ENCODE data around the gene TSPAN14. TPM values are rescaled to one million over a fixed set of nuclear protein-coding genes. Genes with fewer than 3 reads are reported as not detected.

The TSPAN14 gene
- total and polyA plus RNA-seq, 2 of the 8 experiments (the other 6 are each of a cell fraction or from before 2014, with no cell fraction given) = 47.4 to 57.8 TPM

- WGBS, 2 experiments (ENCODE audit: extremely low coverage in 1 of 2, insufficient coverage in 1 of 2, insufficient read length in 1 of 2, insufficient replicate concordance in 2 of 2, low coverage in 1 of 2, low lambda C conversion rate in 2 of 2, missing lambda C conversion rate in 1 of 2) = 92% methylated on average over 7 of the region's 7 CpGs; no CpG with 5 or more reads in 1 of the 2 experiments
- Histone ChIP-seq H3K27ac (ENCODE audit: low read depth, low read length) (no peak overlapping the region), H3K36me3 (ENCODE audit: control insufficient read depth in 2 of 4, insufficient read depth in 4 of 4, low read length in 3 of 4) (no peaks in the 10 kb centered on the region; a peak in 3 of 8 replicates), H2BK120ac (replicated peaks; ENCODE audit: low read depth, low read length) (no peak overlapping the region), H3K79me2 (ENCODE audit: control insufficient read depth in 1 of 2, insufficient read depth in 2 of 2, low read length in 2 of 2) (peaks cover 0 to 30% of the 10 kb centered on the region in 2 experiments; a peak in 2 of 4 replicates), H3K18ac (ENCODE audit: extremely low read depth, low read length) (no peak overlapping the region), H3K56ac (replicated peaks; ENCODE audit: insufficient read length, low read depth, low read length) (no peak overlapping the region), H2BK20ac (ENCODE audit: low read length) (no peak overlapping the region), H3K14ac (ENCODE audit: insufficient read length) (no peak overlapping the region), H3K9me3 (ENCODE audit: insufficient read depth in 2 of 2, low read depth in 1 of 2, low read length in 1 of 2) (no peaks in the 10 kb centered on the region), H3K4ac (replicated peaks; ENCODE audit: insufficient read length, low read depth, low read length) (no peak overlapping the region), H4K20me1 (replicated peaks in 1 of 2; ENCODE audit: control insufficient read depth in 1 of 2, insufficient read depth in 2 of 2, low read length in 2 of 2) (peaks cover 20 to 44% of the 10 kb centered on the region in 2 experiments), H4K8ac (ENCODE audit: extremely low read depth, insufficient read depth, low read length) (no peak overlapping the region), H2BK5ac (ENCODE audit: low read depth, low read length) (no peak overlapping the region), H3K9ac (replicated peaks in 1 of 4; ENCODE audit: extremely low read depth in 1 of 4, low read depth in 3 of 4, low read length in 3 of 4) (no peak overlapping the region), H3K79me1 (ENCODE audit: low read depth, low read length) (peaks cover 8% of the 10 kb centered on the region), H2AK5ac (ENCODE audit: low read depth, low read length) (no peak overlapping the region), H4K91ac (replicated peaks; ENCODE audit: insufficient read length, low read length) (no peak overlapping the region), H3K23me2 (ENCODE audit: low read depth, low read length) (no peaks in the 10 kb centered on the region), H3K4me2 (ENCODE audit: insufficient read depth in 1 of 2, low read depth in 2 of 2, low read length in 2 of 2) (no peak overlapping the region), H3K27me3 (replicated peaks in 1 of 4; ENCODE audit: control insufficient read depth in 3 of 4, extremely low read depth in 1 of 4, insufficient read depth in 3 of 4, low read length in 3 of 4) (peaks cover 0 to 11% (median 1%) of the 10 kb centered on the region in 4 experiments; a peak in 4 of 7 replicates), H3K4me1 (replicated peaks in 1 of 4; ENCODE audit: control insufficient read depth in 3 of 4, insufficient read depth in 4 of 4, low read length in 3 of 4) (peaks cover 4 to 22% (median 13%) of the 10 kb centered on the region in 4 experiments), H2BK12ac (ENCODE audit: low read depth, low read length) (no peak overlapping the region), H3K4me3 (ENCODE audit: extremely low read depth in 1 of 4, insufficient read depth in 2 of 4, low read depth in 3 of 4, low read length in 4 of 4) (no peak overlapping the region), H4K5ac (ENCODE audit: insufficient read length, low read depth, low read length) (no peak overlapping the region), H2BK15ac (ENCODE audit: low read length) (no peak overlapping the region), H2AFZ (ENCODE audit: low read length) (no peak overlapping the region), H3K23ac (ENCODE audit: insufficient read length) (no peak overlapping the region)
- no peak for TF ChIP-seq BCL11A (IDR thresholded peaks at IDR 0.05; ENCODE audit: low read depth in 2 of 2, low read length in 2 of 2)
- TF ChIP-seq RAD21 (IDR thresholded peaks at IDR 0.05 in 1 of 2, conservative IDR thresholded peaks at IDR 0.05 in 1 of 2; ENCODE audit: low read depth in 2 of 2, low read length in 2 of 2) = no peak
- no peak for TF ChIP-seq PHF8 (conservative IDR thresholded peaks at IDR 0.05; ENCODE audit: low read depth, low read length)
- no peak for TF ChIP-seq POU5F1 (IDR thresholded peaks at IDR 0.05; ENCODE audit: low read depth, low read length)
- TF ChIP-seq CHD2 (IDR thresholded peaks at IDR 0.05; ENCODE audit: low read length) = no peak
- no peak for TF ChIP-seq TEAD4 (IDR thresholded peaks at IDR 0.05; ENCODE audit: low read depth, low read length)
- no peak for TF ChIP-seq SP4 (IDR thresholded peaks at IDR 0.05; ENCODE audit: low read length)
- no peak for TF ChIP-seq CBX8 (IDR thresholded peaks at IDR 0.05; ENCODE audit: borderline replicate concordance, low read depth, low read length)
- TF ChIP-seq SIN3A (conservative IDR thresholded peaks at IDR 0.05 in 1 of 2, IDR thresholded peaks at IDR 0.05 in 1 of 2; ENCODE audit: low read depth in 1 of 2, low read length in 2 of 2) = no peak
- TF ChIP-seq BACH1 (IDR thresholded peaks at IDR 0.05; ENCODE audit: low read length) = no peak
- TF ChIP-seq RFX5 (IDR thresholded peaks at IDR 0.05; ENCODE audit: borderline replicate concordance, low read depth, low read length) = no peak
- DNase-seq (ENCODE audit: low read depth in 1 of 2, low spot score in 2 of 2) (no peak), FAIRE-seq (no peak)
- POLR2A ChIA-PET (ENCODE audit: partially characterized antibody) = no interaction called here
- CTCF ChIA-PET (ENCODE audit: partially characterized antibody) = interaction anchor here (0.5 to 2.6 kb wide), 10 partner anchors 9 to 185 kb away, joined by 3 to 14 read pairs (median 4); no protein-coding TSS in a partner anchor
These were observed 39.8 kb upstream of the TSPAN14 start for GRCh38 chr10:80414142-80414895.
